NK-92 (cell line): Measurements from ENCODE around the gene SETD2.
"Not testable (repeated sequence)": the region's sequence is repeated elsewhere in the genome, so short reads cannot be mapped to it uniquely, and the experiment has no call there.

Experiments
- DNase-seq: peaks from one replicate; lab custom pipeline; 2025; ENCODE audit not compliant: unreplicated experiment; lab: John Stamatoyannopoulos, UW

The SETD2 gene

DNA sequence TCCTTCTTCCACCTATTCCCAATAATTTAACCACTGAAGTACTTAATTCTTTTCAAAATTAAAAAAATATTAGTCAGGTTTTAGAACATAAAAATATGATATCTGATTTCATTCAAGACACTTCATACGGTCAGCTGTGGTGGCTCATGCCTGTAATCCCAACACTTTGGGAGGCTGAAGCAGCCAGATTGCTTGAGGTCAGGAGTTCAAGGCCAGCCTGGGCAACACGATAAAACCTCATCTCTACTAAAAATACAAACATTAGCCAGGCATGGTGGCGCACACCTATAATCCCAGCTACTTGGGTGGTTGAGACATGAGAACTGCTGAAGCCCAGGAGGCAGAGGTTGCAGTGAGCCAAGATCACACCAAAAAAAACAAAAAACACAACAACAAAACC, 127.8 kb downstream of the SETD2 start:
- no peak for DNase-seq

GRCh38 chr3:47035645-47036044, 128.3 kb downstream of the SETD2 start:
- no peak for DNase-seq

DNA sequence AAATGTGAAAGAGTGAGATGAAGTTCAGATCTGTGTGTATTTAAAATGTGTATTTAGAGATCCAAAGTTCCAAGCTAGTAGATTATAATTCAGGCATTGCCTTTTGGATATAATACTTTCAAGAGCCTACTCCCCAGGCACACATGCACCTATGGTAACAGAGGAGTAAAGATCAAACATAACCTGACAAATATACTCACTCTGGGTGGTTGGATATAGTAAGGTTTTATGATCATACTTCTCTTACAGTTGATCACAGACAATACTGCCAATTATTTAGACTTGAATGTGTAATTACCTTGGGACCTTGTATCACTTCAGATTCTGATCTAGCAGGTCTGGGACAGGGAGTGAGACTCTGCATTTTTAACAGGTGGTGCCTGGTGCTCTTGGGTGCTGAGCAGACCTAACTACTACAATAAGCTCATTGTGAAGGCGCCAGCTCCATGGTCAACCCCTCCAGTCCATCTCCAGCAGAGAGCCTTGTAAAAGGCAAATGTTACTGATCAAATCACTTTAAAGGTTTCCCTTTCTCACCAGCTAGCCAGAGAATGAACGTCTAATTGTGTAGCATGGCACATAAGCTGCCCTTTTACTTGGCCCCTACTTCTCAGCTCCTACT, 128.9 kb downstream of the SETD2 start:
- no peak for DNase-seq

DNA sequence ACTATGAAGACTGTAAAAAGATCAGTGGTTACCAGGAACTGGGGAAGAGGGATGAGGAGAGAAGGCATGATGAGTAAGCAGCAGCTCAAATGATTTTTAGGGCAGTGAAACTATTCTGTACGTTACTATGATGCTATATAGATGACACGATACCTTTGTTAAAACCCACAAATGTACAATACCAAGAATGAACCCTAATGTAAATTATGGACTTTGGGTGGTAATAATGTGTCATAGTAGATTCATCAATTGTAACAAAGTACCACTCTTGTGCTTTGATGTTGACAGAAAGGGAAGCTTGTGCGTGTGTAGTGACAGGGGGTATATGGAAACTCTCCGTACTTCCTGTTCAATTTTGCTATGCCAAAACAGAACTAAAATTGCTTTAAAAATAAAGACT, 132.9 kb downstream of the SETD2 start:
- DNase-seq: not testable (repeated sequence)

- no peak for DNase-seq
Observed at GRCh38 chr3:47028667-47029066, 135.2 kb downstream of the SETD2 start.

GRCh38 chr3:47028146-47028545, 135.8 kb downstream of the SETD2 start:
- DNase-seq: no peak

- not testable (repeated sequence) for DNase-seq
Observed at GRCh38 chr3:47026432-47026831, 137.5 kb downstream of the SETD2 start.

DNA sequence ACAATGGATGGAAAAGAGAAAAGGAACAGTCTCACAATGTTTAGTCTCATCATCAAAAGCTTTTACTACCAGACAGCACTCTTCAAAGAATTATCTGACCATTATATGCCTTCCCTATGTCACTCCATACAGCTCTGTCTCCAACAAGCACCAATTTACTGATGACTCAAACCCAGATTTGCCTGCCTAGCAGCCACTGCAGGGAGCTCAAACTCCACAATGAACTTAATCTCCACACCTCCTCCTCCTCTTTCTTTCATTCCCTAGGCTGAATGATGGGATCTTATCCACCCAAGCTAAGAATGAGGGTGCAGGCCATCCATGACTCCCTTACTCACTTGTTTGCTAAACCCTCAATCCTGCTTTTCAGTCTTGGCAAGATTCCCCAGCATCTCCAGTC, 139.0 kb downstream of the SETD2 start:
- no peak for DNase-seq

DNA sequence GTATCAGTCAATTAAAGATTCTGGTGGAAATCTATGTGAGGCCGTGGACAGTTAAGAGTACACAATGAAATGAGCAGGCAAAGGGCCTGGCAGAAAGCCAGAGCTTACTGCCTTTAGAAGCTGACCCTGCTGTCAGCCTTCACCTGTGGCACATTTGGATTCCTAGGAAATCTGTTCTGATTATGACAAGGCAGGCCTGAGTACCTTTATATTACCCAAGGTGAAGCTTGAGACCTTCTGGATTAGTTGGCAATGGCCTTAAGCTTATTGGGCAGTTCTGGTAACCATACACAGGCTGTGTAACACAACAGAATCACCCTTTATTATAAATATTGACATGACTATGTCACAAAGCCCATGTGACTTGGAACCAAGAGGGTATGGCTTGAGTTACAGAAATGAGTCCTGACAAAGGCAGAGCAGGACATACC, 141.3 kb downstream of the SETD2 start:
- DNase-seq: no peak

GRCh38 chr3:47020311-47020710, 143.6 kb downstream of the SETD2 start:
- DNase-seq: no peak

GRCh38 chr3:47019201-47019600, 144.7 kb downstream of the SETD2 start:
- no peak for DNase-seq

- DNase-seq: no peak
Observed at GRCh38 chr3:47018269-47018611, 145.7 kb downstream of the SETD2 start.

DNA sequence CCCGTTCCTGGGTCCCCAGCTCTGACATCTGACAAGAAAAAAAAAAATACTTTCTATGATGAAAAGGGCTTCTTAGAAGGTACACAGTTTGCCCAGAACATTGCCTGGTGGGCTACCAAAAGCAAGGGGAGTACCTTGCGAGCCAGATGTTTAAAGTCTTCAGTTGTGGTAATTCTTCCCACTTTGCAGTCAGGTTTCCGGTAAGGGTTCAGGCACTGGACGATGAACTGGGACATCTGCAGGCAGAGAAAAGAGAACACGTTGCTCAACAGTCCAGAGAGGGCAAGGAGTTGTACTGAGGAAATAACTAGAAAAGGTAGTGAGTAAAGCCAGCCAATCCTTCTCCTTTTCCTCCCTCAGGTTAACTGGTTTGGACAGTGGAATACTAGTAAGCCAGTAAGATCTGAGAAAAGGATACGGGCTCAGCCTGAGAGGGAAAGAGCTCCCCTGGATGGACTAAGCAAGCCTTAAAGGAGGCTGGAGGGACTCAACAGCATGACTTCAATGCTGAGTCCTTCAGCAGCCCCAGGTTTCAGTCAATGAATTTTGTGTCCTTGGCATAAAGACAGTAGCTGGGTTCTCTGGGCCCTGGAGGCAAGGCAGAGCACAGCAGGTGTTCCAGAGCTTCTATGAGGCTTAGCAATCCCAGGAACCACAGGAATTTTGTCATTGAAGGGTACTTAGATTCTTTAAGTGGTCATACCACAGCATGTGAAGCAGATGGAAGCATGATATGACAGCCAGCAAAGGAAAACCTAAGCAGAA, 146.2 kb downstream of the SETD2 start:
- DNase-seq: no peak

GRCh38 chr3:47016934-47017435, 146.9 kb downstream of the SETD2 start:
- DNase-seq: no peak

DNA sequence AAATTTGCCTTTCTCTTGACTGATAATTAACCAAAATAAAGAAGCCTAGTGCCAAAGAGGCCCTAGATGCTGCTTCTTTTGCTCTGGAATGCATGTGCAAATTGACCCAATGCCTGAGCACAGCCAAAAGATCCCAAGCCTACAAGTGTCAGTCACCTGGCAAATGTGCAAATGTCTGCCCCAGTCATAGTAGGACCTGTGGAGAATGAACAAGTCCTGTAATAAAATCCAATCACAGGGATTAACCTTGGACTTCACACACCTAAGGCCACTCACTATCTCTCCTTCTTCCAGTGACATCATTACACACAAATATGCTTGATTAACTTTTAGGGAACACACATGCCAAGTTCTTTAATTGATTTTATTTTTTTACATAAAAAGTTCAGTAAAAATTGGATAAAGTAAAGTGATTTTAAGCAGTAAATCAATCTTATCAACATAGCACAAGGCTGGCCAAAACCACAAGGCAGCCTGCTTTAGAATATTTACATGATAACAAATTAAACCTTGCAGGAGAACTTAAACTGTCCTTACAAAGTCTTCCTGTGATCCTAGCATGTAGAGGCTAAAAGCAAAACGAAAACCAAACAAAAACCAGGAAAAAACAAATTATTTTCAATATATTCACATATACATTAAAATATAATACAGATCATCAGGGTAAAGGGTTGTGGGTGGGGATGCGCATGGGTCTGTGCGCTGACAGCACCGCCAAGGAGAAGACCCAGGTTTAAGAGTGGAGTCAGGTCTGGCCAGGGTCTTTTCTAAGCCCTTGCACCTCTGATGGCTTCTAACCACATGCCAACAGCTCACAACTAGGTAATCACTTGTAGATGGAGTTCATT, 147.6 kb downstream of the SETD2 start:
- DNase-seq: no peak

- no peak for DNase-seq
Observed at GRCh38 chr3:47015151-47015550, 148.8 kb downstream of the SETD2 start.

DNA sequence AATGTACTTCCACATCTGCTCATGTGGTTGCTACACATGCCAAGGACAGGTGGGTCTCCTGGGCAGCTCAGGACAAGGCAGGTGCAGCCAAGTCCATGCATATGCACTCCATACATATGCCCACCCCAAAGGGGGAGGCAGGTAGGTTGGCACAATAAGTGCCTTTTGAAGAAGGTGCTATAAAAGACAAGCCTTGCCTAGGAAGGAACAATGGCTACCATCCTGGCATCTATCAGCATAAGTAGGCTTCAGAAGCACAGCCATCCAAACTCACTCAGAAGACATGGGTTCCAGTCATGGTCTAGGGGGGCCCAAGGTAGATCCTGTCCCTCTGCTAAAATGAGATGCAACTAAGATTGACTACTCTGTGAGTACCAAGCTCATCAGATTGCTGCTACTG, 149.9 kb downstream of the SETD2 start:
- no peak for DNase-seq

- no peak for DNase-seq
Observed at GRCh38 chr3:47013231-47013630, 150.7 kb downstream of the SETD2 start.

DNA sequence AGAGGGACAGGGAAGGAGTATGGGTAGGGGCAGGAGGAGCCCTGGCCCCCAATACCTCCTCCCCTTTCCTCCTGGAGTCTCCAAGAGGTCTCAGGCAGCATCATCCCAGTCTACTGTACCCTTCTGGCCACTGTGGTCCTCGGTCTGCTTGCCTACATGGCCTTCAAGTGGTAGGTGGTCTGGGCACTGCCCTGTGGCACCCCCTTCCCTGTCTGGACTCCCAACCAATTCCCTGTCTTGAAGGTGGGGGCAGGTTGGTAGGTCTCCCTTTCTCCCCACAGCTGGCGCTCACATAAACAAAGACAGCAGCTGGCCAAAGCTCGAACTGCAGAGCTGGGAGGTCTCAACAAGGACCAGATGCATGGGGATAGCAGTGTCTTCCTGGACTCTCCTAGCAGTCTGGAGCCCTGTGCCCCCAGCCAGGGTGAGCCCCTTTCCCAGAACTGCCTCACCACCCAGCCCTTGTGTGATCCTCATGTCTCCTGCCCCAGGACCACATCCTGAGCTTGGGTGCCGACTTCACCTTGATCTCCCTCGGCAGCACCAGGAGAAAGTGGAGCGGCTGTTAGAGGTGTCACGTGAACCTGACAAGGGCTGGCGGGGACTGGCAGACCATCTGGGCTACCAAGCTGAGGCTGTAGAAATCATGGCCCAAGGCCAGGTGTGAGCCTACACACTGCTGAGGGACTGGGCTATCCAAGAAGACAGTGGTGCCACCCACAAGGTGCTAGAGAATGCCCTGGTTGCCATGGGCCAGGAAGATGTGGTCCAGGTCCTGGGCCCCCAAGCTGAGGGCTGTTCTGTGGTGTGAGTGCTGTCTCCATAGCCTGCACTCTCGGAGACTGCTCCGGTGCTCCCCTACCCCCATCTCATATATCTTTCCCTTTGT, 151.3 kb downstream of the SETD2 start:
- no peak for DNase-seq

GRCh38 chr3:47011371-47011770, 152.5 kb downstream of the SETD2 start:
- no peak for DNase-seq

GRCh38 chr3:47010910-47011309, 153.0 kb downstream of the SETD2 start:
- no peak for DNase-seq
